Subcutaneous adipose tissue (tissue), 4 donors: ENCODE measurements around the gene AHRR. TPM values are rescaled to one million over a fixed set of nuclear protein-coding genes. Genes with fewer than 3 reads are reported as not detected.

ENCODE experiments used
- total RNA-seq, 4 donors: library from RNA; depleted of rRNA; stranded (reverse); fragments of >200 nt; gene quantifications; one replicate each; pipeline ENCODE4 v1.1.0, GENCODE V29; 2016
- TF ChIP-seq, protein P1 (sequence below): fragments of 450-650 bp; IDR thresholded peaks from one replicate; pipeline ENCODE4 v1.5.1; 2016; ENCODE audit warnings: low read depth, mild to moderate bottlenecking, control low read depth, antibody characterized with exemption, moderate library complexity

Gene AHRR
- total RNA-seq, 4 donors from 2014 or later, result 0.34 to 1.1 (median 0.46) TPM

GRCh38 chr5:351084-351920 lies 29.8 kb downstream of the AHRR start:
- TF ChIP-seq, protein P1, sequence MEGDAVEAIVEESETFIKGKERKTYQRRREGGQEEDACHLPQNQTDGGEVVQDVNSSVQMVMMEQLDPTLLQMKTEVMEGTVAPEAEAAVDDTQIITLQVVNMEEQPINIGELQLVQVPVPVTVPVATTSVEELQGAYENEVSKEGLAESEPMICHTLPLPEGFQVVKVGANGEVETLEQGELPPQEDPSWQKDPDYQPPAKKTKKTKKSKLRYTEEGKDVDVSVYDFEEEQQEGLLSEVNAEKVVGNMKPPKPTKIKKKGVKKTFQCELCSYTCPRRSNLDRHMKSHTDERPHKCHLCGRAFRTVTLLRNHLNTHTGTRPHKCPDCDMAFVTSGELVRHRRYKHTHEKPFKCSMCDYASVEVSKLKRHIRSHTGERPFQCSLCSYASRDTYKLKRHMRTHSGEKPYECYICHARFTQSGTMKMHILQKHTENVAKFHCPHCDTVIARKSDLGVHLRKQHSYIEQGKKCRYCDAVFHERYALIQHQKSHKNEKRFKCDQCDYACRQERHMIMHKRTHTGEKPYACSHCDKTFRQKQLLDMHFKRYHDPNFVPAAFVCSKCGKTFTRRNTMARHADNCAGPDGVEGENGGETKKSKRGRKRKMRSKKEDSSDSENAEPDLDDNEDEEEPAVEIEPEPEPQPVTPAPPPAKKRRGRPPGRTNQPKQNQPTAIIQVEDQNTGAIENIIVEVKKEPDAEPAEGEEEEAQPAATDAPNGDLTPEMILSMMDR, result no peak

GRCh38 chr5:351921-352245 lies 30.4 kb downstream of the AHRR start:
- TF ChIP-seq, protein P1, result no peak

- TF ChIP-seq, protein P1, result no peak
These were observed 31.4 kb downstream of the AHRR start for GRCh38 chr5:352639-353611.

DNA sequence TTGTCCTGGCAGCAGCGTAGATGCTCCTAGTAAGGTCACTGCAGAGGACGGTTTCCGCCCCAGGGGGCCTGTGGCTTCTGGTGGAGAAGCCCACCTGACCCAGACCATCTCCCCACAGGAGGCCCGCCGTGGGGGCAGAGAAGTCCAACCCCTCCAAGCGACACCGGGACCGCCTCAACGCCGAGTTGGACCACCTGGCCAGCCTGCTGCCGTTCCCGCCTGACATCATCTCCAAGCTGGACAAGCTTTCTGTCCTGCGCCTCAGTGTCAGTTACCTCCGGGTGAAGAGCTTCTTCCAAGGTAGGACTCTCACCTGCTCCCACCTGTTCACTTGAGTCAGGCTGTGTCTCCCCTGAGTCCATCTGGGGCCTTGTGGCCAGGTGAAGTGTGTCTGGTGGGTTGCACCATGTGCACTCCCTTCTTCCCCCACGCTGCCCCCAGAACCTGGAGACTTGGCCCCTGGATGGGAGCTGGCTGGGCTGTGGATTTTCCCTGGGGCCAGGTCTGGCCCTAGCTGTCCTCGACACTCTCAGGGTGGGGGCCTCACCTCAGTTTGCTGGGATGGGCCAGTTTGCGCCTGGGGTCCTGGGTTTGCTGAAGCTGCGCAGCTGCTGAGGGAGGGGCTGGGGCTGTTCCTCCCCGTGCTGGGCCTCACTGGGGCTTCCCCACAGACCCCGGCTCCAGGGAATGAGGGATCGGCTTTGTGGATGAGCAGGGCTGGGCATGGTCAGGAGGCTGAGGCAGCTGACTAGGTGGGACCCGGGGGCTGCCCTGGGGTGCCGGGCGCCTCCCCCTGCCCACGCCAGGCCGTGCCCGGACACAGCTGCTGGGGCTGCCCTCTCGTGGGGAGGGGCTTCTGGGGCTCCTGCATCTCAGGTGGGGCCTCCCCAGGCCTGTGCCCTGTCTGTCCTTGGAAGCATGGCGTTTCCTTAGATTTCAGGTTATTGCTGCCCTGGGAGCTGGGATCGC lies 32.4 kb downstream of the AHRR start:
- TF ChIP-seq, protein P1, result no peak

- TF ChIP-seq, protein P1, result no peak
These were observed 33.3 kb downstream of the AHRR start for GRCh38 chr5:354581-355378.

- TF ChIP-seq, protein P1, result no peak
These were observed 33.9 kb downstream of the AHRR start for GRCh38 chr5:355379-355935.
